ENCODE results near the gene SIPA1L3. TPM values are rescaled to one million over a fixed set of nuclear protein-coding genes. Genes with fewer than 3 reads are reported as not detected.

The SIPA1L3 gene
- total and polyA plus RNA-seq, 2 of the 13 experiments (the other 11 are each of a cell fraction or from before 2014, with no cell fraction given): 5.5 to 7.7 TPM

GRCh38 chr19:38023671-38024541 lies 116.9 kb downstream of the SIPA1L3 start:
- intact Hi-C loops (cut with micrococcal nuclease; ENCODE audit: unreplicated experiment): no loop called here
- no peaks in the 10 kb centered on the region for H3K79me2 ChIP-seq (ENCODE audit: insufficient read depth, low read length)
- CTCF ChIA-PET (ENCODE audit: low intra/inter-chr PET ratio, low total read pairs): no interaction called here
- BruUV-seq (replicated peaks): no TSS peak
- no peak for DNase-seq (ENCODE audit: low spot score)
- H3K36me3 ChIP-seq (replicated peaks in 1 of 2; ENCODE audit: control insufficient read depth in 1 of 2, insufficient read depth in 2 of 2, low read length in 2 of 2): no peaks in the 10 kb centered on the region
- H3K27ac ChIP-seq (ENCODE audit: extremely low read length, insufficient read depth, low read length): no peak overlapping the region
- no peak for ATAC-seq
- H3K9ac ChIP-seq (ENCODE audit: insufficient read depth, low read depth, low read length): no peak overlapping the region
- 82% methylated on average over 10 of the region's 12 CpGs for WGBS (ENCODE audit: low lambda C conversion rate)
- H3K4me2 ChIP-seq (ENCODE audit: low read depth, low read length): no peak overlapping the region
- no peak overlapping the region for H3K4me3 ChIP-seq (replicated peaks in 1 of 3; ENCODE audit: insufficient read depth in 1 of 3, low read depth in 2 of 3, low read length in 3 of 3)
- TF ChIP-seq DMTF1 (CRISPR knock-in tag; IDR thresholded peaks at IDR 0.05): no peak
- no peak for TF ChIP-seq HMGA1 (CRISPR knock-in tag; conservative IDR thresholded peaks at IDR 0.05)
- no peak for TF ChIP-seq ZNF672 (CRISPR knock-in tag; IDR thresholded peaks at IDR 0.05)
- no peak for TF ChIP-seq ZGPAT (CRISPR knock-in tag; IDR thresholded peaks at IDR 0.05)
- no peak for TF ChIP-seq SMAD9 (CRISPR knock-in tag; IDR thresholded peaks at IDR 0.05)
- TF ChIP-seq PITX1 (CRISPR knock-in tag; IDR thresholded peaks at IDR 0.05): no peak
- TF ChIP-seq ZNF552 (CRISPR knock-in tag; IDR thresholded peaks at IDR 0.05; ENCODE audit: borderline replicate concordance): no peak
- no peak for TF ChIP-seq ZNF343 (CRISPR knock-in tag; IDR thresholded peaks at IDR 0.05)
- no peak for TF ChIP-seq PRPF4 (IDR thresholded peaks at IDR 0.05; ENCODE audit: low read depth, low read length, poor library complexity, severe bottlenecking)
- TF ChIP-seq AKAP8 (CRISPR knock-in tag; IDR thresholded peaks at IDR 0.05): no peak
- no peak for TF ChIP-seq MED1 (CRISPR knock-in tag; IDR thresholded peaks at IDR 0.05)
- no peaks in the 10 kb centered on the region for H4K20me1 ChIP-seq (ENCODE audit: insufficient read depth, low read length)
- POLR2A ChIA-PET: interaction anchor here (0.6 kb wide), 1 partner anchor 35 kb away, joined by 3 read pairs; no protein-coding TSS in a partner anchor
- in situ Hi-C loops (cut with HindIII; ENCODE audit: extremely low pct_ligation_motif_present, low pct_unique_long_range_greater_than_20kb): no loop called here
- H3K9me3 ChIP-seq (ENCODE audit: low read length): no peaks in the 10 kb centered on the region
- no peaks in the 10 kb centered on the region for H3K27me3 ChIP-seq (ENCODE audit: control insufficient read depth in 1 of 2, insufficient read depth in 2 of 2, low read length in 2 of 2)
- no peak for FAIRE-seq
- H2AFZ ChIP-seq (ENCODE audit: low read length): no peak overlapping the region
- H3K4me1 ChIP-seq (ENCODE audit: insufficient read depth, low read length): peaks cover 14% of the 10 kb centered on the region
